CD4-positive, alpha-beta T cell treated with Interleukin-17A for 4 hours (primary cell): ENCODE data around the gene SH3BGR.
"Not testable (repeated sequence)": the region's sequence is repeated elsewhere in the genome, so short reads cannot be mapped to it uniquely, and the experiment has no call there.

Experiments
- DNase-seq: peaks from one replicate; pipeline ENCODE4 v3.0.0-alpha.2; 2020; ENCODE audit warnings: mixed read lengths

SH3BGR gene

DNA sequence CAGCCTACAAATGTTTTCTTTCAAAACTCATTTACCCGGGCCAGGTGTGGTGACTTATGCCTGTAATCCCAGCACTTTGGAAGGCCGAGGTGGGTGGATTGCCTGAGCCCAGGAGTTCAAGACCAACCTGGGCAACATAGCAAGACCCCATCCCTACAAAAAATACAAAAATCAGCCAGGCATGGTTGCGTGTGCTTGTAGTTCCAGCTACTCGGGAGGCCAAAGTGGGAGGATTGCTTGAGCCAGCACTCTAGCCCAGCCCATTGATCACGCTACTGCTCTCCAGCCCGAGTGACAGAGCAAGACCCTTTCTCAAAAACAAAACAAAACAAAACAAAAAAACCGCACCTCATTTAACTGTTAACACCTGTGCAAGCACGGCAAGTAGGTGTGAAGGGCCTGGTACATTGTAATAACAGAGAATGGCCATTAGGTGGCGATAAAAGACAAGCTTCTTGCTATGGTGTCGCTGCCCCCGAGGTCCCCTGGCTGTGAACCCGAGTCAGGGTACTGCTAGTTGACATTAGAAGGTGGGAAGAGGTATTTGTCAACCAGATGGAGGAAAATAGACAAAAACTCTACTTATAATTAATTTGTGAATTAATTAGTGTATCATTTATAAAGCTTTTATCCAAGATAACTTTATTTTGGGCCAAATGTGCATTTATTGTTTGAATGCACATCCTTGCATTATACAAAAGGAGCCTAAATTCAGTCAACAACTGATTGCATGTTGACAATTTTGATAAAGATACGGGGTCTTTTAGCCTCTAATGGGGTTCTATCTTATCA is 66.5 kb downstream of the SH3BGR start:
- DNase-seq: peak; percentile 49

DNA sequence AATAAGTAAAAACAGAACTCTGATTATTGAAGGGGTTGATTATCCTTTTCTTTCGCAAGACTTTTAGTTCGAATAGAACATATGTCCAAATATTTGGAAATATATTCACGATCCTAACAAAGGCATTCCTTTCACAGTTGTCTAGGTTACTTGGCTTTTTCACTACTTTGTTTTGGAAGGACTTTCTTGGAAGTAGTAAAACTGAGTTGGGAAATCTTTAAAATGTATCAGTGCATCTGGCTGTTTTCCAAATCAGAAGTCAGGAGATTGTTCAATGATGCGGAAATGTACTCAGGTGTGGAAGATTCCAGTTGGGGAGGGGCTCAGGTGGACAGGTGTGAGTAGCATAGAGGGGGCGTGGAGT is 67.1 kb downstream of the SH3BGR start:
- DNase-seq: no peak

GRCh38 chr21:39519835-39520234 is 68.1 kb downstream of the SH3BGR start:
- no peak for DNase-seq

DNA sequence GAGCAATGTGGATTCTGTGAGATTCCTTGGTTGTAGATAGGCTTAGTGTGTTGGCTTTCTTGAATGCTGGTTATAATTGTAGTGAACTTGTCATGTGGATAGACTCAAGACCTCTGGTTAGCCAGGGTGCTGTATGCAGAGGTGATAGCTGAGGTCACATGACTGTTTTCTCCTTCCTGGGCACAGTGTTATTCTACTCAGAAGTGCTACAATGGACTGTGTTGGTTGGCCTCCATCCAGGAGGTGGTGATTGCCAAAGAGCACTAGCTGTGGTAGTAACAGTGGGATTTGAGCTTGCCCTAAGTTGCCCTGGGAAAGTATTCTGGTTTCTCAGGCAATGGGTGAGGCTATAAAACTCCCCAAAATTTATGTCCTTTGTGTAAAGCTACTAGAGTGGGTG is 71.6 kb downstream of the SH3BGR start:
- DNase-seq: no peak

DNA sequence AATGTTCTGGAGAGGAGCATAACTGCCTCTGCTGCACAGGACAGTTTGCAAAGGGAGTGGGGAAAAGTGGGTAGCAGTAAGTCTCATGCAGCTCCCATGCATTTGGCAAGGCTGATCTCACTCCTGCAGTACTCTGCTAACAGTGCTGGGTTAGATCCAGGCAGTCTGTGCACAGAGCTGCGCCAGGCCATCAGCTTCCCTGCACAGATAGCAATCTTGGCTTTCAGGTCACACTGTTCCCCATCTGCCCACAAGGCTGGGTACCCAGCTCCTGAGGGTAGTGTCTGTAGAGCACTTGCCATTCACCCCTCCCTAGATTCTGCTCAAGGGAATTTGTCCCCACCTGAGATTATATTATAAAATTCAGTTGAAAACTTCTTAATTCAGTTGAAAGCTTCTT is 72.1 kb downstream of the SH3BGR start:
- DNase-seq: no peak

DNA sequence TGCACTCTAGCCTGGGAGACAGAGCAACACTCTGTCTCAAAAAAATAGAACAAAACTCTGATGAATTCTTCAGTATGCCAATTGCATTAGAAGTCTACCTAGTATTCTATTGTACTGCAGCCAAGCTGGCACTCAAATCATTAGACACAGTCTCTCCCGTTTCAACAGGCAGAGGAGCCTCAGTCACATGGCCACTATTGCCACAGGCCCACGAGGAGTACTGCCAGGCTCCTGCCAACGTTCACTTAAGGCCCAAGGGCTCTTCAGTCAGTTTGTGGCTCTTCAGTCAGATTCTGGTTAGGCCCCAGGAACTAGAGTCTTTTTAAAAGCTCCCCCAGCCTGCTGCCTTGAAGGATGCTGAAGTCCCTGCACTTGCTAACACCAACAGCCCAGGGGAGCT is 73.4 kb downstream of the SH3BGR start:
- DNase-seq: no peak

DNA sequence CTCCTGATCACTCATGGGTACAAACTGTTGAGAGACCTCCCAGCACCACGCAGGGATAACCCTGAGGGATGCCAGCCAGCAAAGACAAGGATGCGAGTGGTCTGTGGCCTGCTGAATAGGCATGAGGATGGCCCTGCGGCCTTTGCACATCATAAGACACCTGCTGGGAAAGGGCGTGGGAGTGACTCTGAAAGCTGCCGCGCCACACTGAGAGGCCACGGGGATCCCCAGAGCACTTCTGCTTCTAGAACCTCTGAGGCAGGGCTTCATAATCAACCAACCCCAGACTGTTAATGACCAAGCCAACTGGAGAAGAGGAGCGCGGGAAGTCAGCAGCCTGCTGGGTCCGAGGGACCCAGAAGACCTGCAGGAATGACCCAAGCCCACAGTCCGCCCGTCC is 73.8 kb downstream of the SH3BGR start:
- no peak for DNase-seq

GRCh38 chr21:39527067-39527595 is 75.4 kb downstream of the SH3BGR start:
- no peak for DNase-seq

- no peak for DNase-seq
These were observed 76.1 kb downstream of the SH3BGR start for GRCh38 chr21:39527664-39528381.

- DNase-seq: no peak
These were observed 77.3 kb downstream of the SH3BGR start for GRCh38 chr21:39529026-39529425.

GRCh38 chr21:39531064-39531463 is 79.3 kb downstream of the SH3BGR start:
- DNase-seq: no peak

GRCh38 chr21:39531840-39532239 is 80.1 kb downstream of the SH3BGR start:
- DNase-seq: no peak

- DNase-seq: no peak
These were observed 82.0 kb downstream of the SH3BGR start for GRCh38 chr21:39533545-39534380.

DNA sequence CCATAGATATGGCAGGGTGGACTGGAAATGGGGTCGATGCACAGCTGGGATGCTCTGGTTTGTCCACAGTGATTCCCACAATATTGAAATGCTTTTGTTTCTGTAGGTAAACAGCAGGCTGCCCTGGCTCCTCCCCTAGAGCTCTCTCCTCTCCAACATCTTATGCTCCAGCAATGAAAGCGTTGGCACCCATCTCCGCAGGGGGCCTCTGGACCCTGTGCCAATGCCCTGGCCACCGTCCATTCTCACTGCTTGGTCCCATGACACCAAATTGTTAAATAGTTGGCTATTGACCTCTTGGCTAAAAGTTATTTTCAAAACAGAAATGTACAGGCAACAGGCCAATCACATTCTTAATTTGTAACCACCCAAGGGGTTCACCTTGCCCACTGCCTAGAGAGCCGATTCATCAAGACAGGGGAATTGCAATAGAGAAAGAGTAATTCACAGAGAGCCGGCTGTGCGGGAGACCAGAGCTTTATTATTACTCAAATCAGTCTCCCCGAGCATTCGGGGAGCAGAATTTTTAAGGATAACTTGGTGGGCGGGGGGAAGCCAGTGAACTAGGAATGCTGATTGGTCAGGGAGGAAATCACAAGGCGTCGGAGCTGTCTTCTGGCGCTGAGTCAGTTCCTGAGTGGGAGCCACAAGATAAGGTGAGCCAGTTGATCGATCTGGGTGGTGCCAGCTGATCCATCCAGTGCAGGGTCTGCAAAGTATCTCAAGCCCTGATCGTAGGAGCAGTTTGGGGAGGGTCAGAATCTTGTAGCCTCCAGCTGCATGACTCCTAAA is 84.1 kb downstream of the SH3BGR start:
- DNase-seq: no peak

DNA sequence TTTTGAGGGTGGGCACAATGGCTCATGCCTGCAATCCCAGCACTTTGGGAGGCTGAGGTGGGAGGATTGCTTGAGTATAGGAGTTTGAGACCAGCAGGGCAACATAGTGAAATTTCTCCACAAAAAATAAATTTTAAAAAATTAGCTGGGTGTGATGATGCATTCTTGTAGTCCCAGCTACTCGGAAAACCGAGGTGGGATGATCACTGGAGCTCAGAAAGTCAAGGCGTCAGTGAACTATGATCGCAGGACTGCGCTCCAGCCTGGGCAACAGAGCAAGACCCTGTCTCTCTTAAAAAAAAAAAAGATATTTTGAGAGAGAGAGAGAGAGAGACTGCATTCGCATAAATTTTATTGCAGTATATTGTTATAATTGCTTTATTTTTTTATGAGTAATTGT is 85.1 kb downstream of the SH3BGR start:
- no peak for DNase-seq

DNA sequence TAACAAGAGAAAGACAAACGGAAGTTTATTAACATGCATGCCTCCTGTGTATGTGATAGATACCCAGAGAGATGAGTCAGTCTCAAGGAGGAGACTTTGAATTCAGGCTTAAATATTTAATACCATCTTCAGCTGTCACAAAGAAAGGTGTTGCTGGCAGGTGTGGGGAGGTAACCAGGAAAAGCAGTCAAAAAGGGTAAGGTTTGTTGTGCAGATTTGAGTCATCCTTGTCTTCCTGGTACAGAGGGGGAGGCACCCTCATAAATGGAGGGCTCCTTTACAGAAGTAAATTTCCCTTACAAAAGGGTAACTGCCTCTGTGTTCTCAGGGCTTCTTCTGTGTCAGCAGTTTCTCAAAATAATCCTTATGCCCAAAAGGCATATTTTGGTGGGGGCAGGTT is 85.8 kb downstream of the SH3BGR start:
- no peak for DNase-seq

DNA sequence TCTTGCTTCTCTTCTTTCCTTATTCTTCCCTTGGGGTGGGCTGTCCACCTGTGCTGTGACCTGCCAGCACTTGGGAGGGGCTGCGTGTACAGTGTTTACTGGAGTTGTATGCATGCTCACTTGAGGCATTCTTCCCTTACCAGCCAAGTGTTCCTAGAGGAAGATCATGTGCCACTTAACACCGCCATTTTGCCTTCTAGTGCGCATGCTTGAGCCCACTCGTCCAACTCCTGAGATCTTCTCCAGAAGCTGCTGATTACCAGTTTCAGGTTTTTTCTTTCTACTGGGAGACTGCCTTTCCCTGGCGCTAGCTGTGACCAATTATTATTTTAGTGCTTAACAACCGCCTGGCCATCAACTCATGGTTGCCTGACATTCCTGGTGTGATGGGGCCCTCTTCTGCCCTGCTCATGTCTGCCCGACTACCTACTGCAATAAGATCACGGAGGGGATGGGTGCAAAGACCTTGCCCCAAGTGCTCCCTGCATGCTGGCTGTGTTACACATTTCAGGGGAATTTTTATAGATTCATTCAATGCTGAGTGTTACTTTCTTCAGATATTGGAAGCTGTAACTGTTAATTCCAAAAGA is 86.8 kb downstream of the SH3BGR start:
- no peak for DNase-seq

- not testable (repeated sequence) for DNase-seq
These were observed 88.6 kb downstream of the SH3BGR start for GRCh38 chr21:39540367-39540766.

DNA sequence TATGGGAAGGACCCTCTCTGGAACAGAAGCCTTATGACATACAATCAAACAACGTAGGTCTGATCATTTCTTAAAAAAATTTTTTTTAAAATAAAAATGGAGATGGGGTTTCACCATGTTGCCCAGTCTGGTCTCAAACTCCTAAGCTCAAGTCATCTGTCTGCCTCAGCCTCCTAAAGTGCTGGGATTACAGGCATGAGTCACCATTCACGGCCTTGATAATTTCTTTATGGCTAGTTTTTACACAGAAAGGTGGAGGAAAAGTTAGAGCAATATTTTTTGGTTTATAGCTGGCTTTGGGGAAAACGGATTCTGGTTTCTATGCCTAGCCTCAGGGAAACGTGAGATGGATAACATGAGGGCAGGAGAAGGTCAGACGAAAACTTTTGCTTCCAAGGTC is 91.0 kb downstream of the SH3BGR start:
- no peak for DNase-seq

GRCh38 chr21:39546522-39546921 is 94.8 kb downstream of the SH3BGR start:
- DNase-seq: no peak

DNA sequence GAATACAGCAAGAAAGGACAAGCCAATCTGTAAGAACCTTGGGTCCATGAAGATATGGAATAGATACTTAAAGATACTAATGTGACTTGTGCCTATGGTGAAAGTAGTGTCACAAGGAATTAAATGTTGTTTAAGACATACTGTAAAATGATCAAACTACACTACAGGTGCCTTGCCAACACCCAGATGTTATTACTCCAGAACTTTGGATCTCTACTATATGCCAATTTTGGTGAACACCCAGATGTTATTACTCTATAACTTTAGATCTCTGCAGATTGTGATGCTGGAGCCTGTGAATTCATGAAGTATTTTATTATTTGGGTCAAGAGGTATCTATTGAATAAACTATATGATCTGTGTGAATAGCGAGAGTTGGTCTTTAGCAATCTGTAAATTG is 101.1 kb downstream of the SH3BGR start:
- no peak for DNase-seq

DNA sequence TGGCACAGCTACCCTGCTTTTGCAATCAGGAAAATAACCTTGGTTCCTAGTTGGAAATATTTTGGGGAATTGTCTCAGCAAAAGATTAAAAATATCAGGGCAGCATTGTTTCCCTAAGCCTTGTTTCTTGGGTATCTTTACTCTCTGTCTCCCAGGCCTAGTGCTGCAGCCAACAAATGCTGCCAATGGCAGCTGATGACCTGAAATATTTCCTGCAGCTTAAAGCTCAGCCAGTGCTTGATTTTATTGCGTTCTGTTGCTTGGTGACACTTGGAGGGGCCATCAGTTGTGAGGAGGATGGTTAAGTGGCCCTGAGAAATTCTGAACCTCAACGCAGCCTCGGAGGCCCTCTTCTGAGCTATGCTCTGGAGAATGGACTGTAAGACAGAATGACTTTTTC is 101.6 kb downstream of the SH3BGR start:
- DNase-seq: no peak
